HG02970 (cell line): ENCODE data around the gene ZIC4.

ENCODE experiments used
- ATAC-seq: cut with Tn5 transposase; IDR thresholded peaks from one replicate; pipeline ENCODE4 v1.9.1; 2021; ENCODE audit warnings: mild to moderate bottlenecking, moderate library complexity, moderate number of reproducible peaks; ENCODE audit not compliant: unreplicated experiment, low FRiP score

The ZIC4 gene

GRCh38 chr3:147358144-147358992 lies 48.0 kb downstream of the ZIC4 start:
- no peak for ATAC-seq

DNA sequence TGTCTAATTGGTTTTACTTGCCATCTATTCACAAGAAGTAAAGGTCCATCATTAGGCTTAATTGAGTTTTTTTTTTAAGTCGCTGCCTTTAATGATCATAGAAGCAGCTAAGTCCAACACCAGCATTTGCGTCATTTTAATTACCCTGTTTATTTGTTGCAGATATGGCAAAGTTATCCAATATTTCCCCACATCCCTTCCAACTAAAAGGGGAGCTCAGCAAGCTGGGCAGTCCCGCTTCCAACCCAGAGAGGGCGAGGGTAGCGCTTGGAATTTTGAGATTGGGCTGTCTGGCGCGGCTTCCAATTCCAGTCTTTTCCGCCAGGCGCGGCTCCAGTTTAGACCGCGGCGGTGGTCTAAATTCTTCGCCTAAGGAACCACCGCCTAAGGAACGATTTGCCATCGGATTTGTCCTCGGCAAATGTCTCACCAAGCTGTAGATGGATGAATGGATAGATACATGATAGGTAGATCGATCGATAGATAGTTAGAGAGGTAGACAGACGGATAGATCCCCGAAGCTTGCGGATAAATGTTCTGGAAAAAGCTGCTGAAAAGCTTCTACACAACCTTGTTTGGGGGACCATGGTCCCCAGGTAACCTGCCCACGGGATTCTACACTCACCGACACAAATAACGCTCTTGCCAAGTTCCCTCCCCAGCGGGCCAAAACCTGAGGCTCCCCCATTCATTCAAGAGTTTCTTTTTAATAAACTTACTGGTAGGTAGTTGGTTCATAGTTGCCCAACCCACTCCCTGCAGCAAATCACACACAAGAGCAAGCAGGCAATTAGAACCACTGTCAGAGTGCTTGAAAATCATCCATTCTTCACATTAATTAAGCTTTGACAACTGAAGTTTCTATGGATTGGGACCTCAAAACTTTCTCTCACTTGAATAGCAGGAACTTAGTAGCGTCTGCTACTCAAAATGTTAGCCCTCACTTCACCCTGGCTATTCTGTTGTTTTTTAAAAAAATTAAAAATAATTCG lies 49.1 kb downstream of the ZIC4 start:
- no peak for ATAC-seq

GRCh38 chr3:147356145-147356908 lies 50.0 kb downstream of the ZIC4 start:
- no peak for ATAC-seq

DNA sequence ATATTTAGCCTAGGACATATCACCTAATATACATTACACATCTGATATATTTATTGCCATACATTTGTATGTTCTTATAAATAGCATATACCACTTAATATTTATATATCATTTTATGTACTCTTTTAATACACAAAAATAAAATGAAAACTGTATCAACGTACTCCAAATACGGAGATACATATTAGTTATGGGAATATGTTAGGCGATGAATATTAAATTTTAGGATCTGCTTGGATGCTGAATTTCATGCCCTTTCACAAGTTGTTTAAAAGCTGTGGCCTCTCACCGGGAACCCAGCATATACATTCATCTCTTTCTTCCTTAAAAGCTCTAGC lies 50.6 kb downstream of the ZIC4 start:
- ATAC-seq, result no peak

DNA sequence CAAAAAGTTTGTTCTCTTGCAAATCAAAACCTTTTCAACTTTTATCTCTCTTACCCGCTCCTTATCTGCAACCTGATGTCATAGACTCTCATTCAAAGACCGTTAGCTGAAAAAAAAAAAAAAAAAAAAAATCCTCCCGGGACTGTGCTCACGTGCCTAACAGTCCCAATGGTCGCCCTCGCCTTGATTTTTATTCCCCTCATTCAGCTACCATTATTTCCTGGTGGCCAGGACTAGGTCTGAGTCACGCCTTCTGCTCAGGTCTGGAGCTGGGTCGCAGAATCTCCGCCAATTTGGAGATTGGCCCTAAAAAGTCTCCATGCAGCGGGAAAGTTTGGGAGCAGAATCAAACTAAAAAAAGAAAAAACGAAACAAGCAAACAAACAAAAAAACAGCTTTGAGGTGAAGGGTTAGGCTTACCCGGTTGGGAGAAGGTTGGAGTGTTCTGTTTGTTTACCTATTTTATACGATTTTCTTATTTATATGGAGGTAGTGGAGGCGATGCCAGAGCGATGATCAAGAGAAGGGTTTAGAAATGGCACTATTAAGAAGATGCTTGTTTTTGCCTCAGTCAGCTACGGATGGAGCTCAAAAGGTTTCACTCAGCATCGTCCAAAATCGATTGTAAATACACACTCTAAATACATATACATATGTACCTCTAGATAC lies 51.1 kb downstream of the ZIC4 start:
- ATAC-seq, result no peak

DNA sequence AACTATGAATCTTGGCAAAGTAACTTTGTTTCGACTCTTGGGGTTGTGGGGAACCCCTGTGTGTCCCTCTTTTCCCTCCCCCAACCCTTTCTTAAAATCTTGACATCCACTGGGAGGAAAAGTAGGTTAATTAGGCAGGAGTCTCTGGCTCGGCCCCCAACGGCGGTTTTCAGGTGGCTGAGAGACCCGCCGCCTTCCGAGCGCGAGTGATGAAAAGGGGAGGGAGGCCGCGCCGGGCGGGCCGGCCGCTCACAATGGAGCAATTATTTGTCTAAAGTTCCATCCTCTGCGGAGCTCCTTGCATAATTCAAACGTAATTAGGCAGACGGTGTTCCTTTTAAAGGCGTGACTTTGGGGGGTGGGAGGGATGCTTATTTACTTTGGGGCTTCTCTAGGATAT lies 51.7 kb downstream of the ZIC4 start:
- ATAC-seq, result no peak

DNA sequence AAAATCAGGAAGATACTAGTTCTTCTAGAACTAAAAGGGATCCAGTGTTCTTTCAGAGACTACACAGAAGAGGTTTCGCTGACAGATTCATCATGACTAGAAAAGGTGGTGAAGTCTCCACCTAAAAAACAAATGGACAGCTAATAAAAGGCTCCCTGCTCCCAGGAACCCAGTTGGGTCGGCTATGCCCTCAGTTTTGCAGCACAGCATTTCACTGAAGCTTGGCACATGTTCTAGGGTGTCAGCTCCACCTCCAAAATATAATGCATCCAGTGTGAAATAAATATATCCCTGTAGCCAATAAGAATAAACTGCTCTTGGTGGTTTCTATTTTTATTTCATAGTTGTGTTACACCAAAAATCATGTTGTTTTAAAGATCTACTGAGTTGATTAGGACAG lies 55.0 kb downstream of the ZIC4 start:
- no peak for ATAC-seq

DNA sequence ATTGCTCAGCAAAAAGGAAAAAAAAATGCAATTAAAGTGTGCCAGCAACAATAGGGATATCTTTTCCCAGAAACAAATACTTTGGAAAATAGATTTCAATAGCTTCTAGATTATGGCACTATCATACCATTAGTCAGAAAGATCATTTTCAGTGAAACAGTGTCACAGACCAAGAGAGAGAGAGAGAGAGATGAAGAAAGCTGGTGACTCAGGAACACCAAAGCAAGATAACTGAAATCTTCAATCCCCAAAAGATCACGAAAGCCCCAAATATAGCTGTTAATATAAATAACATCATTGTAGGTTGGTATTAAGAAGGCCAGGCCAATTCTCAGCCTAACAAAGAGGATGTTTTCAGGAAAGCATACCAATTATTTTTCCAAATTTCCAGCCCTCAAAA lies 57.4 kb downstream of the ZIC4 start:
- no peak for ATAC-seq

- ATAC-seq, result no peak
Observed at GRCh38 chr3:147343926-147344325, 62.4 kb downstream of the ZIC4 start.

DNA sequence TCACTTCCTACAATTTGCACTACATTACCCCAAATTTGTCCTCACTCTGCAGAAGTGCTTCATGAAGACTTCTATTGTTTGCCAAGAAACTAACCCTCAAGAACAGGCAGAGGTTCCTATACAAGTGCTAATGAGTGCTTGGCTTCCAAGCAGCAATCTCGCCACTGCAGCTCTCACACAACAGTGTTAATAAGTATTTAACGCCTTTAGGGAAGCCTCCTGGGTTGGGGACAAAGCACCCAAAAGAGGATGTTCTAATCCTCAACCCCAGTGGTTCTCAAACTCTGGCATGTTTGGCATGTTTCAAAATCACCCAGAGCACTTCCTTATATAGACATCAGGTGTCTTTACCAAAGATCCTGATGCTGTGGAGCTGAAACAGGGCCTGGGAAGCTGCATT lies 64.6 kb downstream of the ZIC4 start:
- no peak for ATAC-seq

DNA sequence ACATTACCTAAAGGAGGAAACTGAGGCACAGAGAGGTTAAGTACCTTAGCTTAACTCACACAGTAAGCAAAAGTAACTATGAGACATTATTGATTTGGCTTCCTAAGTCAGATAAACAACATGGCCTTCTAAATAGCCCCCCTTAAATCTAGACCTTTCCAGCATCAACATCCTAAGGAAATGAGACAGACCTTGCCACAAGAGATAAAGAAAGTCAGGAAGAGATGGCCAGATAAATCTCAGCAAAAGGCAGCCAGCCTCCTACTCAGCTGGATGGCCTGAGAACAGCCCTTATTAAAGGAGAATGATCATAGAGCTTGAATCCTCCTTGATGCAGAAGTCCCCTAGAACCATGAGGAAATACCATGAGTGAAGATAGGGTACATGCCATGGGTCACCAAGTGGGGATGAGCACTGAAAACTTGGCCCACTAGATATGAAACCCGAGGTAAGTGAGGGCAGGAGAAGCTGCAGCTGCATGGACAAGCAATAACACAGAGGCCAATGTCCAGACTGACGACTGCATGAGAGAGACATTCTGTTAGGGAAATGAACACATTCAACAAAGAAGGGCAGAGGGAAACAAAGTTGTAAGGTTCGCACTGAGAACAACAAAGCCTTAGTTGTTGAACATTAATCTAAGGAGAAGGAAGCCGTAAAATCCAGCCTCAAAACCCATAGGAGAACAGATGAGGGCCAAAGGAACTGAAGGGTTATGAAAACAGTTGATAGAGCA lies 69.6 kb downstream of the ZIC4 start:
- ATAC-seq, result no peak
